RPMI7951 (cell line): ENCODE results near the gene BRPF1. TPM values are rescaled to one million over a fixed set of nuclear protein-coding genes. Genes with fewer than 3 reads are reported as not detected.

Experiments used
- DNase-seq: peaks from one replicate; pipeline ENCODE4 v3.0.0-alpha.2; 2012; ENCODE audit warnings: low read depth
- total RNA-seq: library from RNA; depleted of rRNA; stranded (reverse); fragments of >200 nt; shearing (Covaris generic); gene quantifications from 2 replicates; pipeline ENCODE4 v1.2.3, GENCODE V29; 2014; rRNA removed

BRPF1 gene
- 14.2 and 15.2 TPM in 2 replicates for total RNA-seq

- DNase-seq, result peak; percentile 99
Observed at GRCh38 chr3:9731206-9732079, at the start of gene BRPF1. BRPF1 (plus strand) TSS chr3:9731735; CDS start chr3:9734141, 2,406 bp downstream.

DNA sequence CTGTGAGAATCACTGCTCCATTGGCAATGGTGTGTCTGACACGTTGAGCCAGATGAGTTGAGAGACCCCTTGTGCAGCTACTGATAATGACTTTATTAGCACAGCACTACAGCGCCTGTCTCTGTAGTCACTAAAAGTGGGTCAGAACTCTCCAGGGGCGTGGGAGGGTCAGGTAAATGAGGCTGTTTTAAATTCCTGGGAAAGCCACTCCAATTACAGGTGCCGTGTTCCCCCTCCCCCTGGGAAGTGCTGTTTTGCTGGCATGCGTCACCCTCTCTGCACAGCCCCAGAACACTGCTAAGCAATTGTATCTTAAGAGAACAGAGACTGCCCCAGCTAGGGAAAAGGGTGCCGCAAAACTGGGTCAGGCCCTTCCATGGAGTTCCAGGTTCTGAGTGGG lies 49.4 kb upstream of the BRPF1 start:
- no peak for DNase-seq

- DNase-seq, result no peak
Observed at GRCh38 chr3:9683426-9683825, 48.1 kb upstream of the BRPF1 start.

GRCh38 chr3:9685216-9686049 lies 46.1 kb upstream of the BRPF1 start:
- DNase-seq, result no peak

DNA sequence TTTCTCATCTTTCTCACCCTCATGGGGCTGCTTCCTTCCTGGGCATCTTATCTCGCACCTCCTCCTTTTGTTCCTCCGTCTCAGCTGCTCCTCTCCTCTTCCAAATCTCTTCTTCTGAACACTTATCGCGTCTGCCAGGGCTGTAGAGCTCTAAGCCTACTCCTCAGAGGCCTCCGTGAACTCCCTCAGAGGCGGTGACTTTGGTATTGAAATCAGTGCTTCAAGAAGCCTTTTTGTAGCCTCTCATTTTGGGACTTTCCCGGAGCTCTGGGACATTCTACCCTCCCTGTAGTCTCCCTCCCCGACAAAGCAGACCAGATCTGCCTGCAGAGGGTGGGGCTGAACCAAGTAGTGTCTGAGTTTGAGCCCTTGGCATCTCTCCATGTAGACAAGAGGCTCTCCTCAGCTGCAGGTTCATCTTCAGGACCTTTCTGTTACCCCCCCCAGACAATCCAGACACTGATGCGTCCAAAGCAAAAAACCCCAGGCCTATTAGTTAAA lies 45.4 kb upstream of the BRPF1 start:
- no peak for DNase-seq

- no peak for DNase-seq
Observed at GRCh38 chr3:9686703-9687102, 44.8 kb upstream of the BRPF1 start.

DNA sequence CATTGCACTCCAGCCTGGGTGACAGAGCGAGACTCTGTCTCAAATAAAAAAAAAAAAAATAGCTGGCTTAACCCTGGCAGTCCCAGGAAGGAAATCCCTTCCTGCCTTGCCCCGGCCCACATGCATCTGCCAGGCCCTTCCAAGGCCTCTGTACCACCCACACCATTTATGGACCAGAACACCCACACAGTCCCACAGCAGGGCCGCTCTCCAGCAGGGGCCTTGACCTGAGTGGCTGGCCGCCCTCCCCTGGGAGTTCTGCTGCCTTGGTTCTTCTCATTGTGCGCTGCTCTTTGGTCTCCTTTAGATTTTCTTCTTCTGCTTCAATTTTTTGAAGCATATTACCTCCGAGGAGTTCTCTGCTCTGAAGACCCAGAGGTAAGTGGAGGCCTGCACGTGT lies 44.0 kb upstream of the BRPF1 start:
- no peak for DNase-seq

- no peak for DNase-seq
Observed at GRCh38 chr3:9688961-9689360, 42.6 kb upstream of the BRPF1 start.

DNA sequence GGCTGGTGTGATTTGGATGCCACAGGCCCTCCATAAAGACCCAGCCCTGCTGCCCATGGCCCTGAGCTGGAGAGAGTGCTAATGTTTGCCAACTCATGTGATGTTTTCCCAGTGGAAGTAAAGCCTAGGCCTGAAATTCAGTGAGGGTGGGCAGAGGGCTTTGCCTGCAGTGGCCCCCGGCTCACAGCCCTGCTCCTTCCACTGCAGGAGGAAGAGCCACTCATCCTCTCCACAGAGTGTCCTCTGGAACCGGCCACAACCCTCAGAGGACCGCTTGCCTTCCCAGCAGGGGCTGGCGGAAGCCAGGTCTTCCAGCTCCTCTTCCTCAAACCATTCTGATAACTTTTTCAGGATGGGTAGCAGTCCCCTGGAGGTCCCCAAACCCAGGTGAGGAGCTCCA lies 41.8 kb upstream of the BRPF1 start:
- no peak for DNase-seq

GRCh38 chr3:9690451-9691450 lies 40.8 kb upstream of the BRPF1 start:
- no peak for DNase-seq

DNA sequence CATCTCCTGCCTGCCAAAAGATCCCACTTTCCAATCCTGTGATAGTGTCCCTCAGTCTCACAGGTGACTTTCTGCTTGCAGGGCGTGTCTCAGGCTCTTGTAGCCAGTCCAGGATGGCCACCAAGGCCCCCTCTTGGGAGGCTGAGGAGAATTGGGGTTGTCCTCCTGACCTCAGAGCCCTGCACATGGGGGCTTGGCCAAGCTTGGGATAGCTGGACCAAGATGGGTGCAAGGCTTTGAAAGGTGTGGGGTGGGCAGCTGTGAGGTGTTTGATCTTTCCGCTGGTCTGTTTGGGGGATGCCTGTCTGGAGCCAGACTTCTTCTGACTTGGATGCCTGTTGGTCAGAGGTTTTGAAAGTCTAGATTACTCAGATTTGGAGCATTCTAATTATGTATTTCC lies 39.9 kb upstream of the BRPF1 start:
- no peak for DNase-seq

- no peak for DNase-seq
Observed at GRCh38 chr3:9692416-9692815, 39.1 kb upstream of the BRPF1 start.

DNA sequence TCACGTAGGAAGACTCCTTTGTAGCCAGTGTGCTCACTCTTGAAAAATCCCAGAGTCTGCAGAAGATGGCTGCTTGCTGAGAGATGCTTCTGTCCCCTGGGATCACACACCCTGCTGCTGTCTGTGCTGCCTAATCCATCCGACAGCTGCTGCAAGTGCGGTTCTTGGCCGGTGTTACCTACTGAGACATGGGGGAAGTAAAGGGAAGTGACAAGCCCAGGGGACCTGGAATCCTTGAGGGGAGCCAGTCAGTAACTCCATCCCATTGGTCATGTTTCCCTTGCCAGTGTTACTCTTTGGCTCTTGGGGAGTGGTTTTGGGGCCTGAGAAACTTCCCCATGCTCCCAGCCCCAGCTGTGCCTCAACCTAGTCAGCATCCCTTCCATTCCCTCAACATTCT lies 36.2 kb upstream of the BRPF1 start:
- no peak for DNase-seq

DNA sequence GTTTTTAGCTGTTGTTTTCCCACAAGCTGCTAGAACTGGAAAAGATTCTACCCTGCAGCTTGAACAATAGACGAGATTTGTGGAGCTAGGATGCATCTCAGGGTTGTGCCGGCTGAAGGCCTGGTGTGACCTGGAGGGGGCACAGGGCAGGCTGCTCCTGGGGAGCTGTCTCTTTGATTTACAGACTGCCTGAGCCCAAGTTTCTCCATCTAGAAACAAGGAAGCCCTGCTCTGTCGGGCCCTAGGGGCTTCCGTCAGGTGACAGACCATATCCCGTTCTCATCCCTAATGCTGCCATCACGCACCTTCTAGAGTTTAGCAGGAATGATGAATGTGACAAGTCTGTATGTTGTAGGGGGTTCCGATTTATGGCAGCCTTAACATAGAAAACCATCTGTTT lies 35.8 kb upstream of the BRPF1 start:
- DNase-seq, result no peak

DNA sequence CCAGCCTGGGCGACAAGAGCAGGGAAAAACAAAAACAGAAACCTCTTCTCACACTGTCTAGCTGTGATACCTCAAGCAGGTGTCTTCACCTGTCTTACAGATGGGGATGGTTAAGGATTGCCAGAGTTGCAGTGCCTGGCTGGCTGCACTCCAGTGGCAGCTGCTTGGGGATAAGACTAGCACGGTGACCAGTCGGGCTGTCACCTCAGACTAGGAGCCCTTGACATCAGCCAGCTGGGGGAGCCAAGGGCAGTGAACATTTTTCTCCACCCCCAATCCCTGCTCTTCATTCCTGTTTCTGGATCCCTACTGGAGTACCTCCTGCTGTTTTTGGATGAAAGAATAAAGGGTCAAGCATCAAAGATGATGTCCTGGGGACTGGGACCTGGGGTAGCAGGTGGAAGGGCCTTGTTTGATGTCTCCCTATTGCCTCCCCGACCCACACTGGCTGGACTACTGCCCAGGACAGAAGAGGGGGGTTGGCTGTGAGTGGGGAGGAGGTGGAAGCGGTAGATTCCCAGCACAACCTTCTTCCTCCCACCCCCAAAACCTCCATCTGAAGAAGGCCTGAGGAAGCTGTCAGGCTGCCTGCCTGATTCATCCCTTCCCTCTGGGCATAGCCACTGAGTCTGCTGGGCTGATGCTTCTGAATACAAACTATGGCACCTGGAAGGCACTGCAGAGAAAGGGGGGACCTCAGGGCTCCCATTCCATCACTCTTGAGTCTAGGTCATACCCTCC lies 34.9 kb upstream of the BRPF1 start:
- DNase-seq, result no peak

GRCh38 chr3:9697892-9698291 lies 33.6 kb upstream of the BRPF1 start:
- no peak for DNase-seq

DNA sequence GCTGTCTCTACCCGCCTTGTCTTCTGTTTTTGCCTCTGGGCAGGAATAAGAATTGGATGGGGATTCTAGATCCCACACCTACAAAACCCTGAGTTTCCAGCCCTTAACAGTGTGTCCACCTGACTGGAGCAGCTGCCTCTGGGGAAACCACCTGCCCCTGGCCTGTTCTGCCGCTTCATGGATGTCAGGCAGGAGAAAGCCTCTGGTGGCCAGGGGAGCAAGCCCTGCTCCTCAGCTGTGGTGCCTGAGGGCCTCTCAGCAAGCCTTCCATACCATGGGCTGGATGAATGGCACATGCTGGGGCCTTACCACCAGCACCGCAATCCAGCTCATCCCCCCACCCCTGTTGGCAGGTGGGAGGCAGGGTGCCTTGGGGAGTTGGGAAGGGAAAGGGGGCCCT lies 33.2 kb upstream of the BRPF1 start:
- DNase-seq, result no peak

GRCh38 chr3:9700536-9700935 lies 31.0 kb upstream of the BRPF1 start:
- DNase-seq, result peak; percentile 15

DNA sequence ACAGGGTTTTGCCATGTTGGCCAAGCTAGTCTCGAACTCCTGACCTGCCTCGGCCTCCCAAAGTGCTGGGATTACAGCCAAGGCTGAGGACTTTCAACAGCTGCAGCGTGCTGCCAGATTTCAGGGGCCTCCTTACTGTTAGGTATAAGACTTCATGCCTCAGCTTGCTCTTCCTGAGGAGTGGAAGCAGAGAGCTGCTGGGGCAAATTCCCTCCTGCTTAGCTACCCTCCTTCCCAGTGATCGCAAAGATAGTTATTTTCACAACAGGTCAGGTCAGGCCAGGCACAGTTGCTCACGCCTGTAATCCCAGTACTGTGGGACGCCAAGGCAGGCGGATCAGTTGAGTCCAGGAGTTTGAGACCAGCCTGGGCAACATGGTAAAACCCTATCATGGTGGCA lies 30.5 kb upstream of the BRPF1 start:
- no peak for DNase-seq

GRCh38 chr3:9701711-9702110 lies 29.8 kb upstream of the BRPF1 start:
- no peak for DNase-seq

DNA sequence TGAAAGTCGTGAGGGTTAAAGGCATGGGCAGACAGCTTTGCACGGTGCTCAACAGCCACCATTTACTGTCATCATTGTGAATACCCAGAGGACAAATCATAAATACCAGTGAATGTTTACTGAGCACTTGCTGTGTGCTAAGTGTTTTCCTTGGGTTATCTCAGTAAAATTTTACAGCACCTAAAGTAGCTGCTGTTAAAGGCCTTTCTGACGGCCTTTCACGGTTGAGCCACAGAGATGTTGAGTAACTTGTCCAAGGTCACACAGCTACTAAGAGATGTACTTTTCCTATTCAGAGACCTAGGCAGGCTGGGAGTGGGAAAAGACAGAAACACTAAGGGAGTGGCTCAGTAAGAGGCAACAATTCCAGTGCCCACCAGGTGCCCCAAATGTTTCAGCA lies 28.3 kb upstream of the BRPF1 start:
- DNase-seq, result no peak
